Heart right ventricle (tissue), 16 donors: ENCODE data around the gene PCBP3. TPM values are rescaled to one million over a fixed set of nuclear protein-coding genes. Genes with fewer than 3 reads are reported as not detected.
A peak's percentile ranks its signal among the peaks of the same experiment; 100 is the strongest.
"Not testable (repeated sequence)": the region's sequence is repeated elsewhere in the genome, so short reads cannot be mapped to it uniquely, and the experiment has no call there.

ENCODE experiments used
- ATAC-seq, 8 donors: fragments of 200-7000 bp; cut with Tn5 transposase; one replicate each; pipeline ENCODE4 v1.9.1; 2020; ENCODE audit warnings: mild to moderate bottlenecking in 8 of 8, moderate library complexity in 8 of 8, moderate number of reproducible peaks in 1 of 8
- DNase-seq, 2 donors: peaks; one replicate each; pipeline ENCODE4 v3.0.0-alpha.2; 2020
- H3K27ac ChIP-seq, 10 donors: fragments of 200-600 bp; sonication (generic) in 2 of 10; one replicate each; pipeline versions ENCODE4 v1.5.0 to v1.8.0; 2020 to 2022; ENCODE audit warnings: mild to moderate bottlenecking in 3 of 10
- H3K27me3 ChIP-seq, 7 donors: fragments of 200-600 bp; one replicate each; pipeline ENCODE4 v1.8.0; 2021 to 2022; ENCODE audit warnings: mild to moderate bottlenecking in 2 of 7
- H3K36me3 ChIP-seq, 9 donors: fragments of 200-600 bp; sonication (generic) in 1 of 9; one replicate each; pipeline versions ENCODE4 v1.5.0 to v1.8.0; 2020 to 2022; ENCODE audit warnings: mild to moderate bottlenecking in 2 of 9
- H3K4me1 ChIP-seq, 9 donors: fragments of 200-600 bp; sonication (generic) in 1 of 9; one replicate each; pipeline versions ENCODE4 v1.5.0 to v1.8.0; 2020 to 2022; ENCODE audit warnings: mild to moderate bottlenecking in 4 of 9
- H3K4me3 ChIP-seq, 10 donors: fragments of 200-600 bp; sonication (generic) in 2 of 10; one replicate each; pipeline versions ENCODE4 v1.5.0 to v1.8.0; 2020 to 2022; ENCODE audit warnings: mild to moderate bottlenecking in 7 of 10, moderate library complexity in 2 of 10
- H3K9me3 ChIP-seq, 11 donors: fragments of 200-600 bp in 10 of 11; sonication (generic) in 2 of 11; one replicate each; pipeline versions ENCODE4 v1.5.0 to v1.8.0; 2013 to 2022; ENCODE audit warnings: mild to moderate bottlenecking in 2 of 11, control low read depth in 1 of 11, moderate library complexity in 1 of 11
- WGBS, 2 donors: extraction: QIAGEN DNeasy Blood & Tissue Kit; methylation state at CpG; one replicate each; pipeline ENCODE4 v1.1.7; 2013; ENCODE audit warnings: inconsistent platforms in 1 of 2; 5-methylcytosine and 5-hydroxymethylcytosine counted together
- intact Hi-C, 10 donors: fragments of 100-400 bp; cut with DNase I; formaldehyde crosslinking; loops; one replicate each; pipeline versions ENCODE4 v1.11.1 to v1.14.2; 2022
- polyA plus RNA-seq, 2 donors: library from polyadenylated mRNA; stranded (reverse); fragments of 200-250 nt; gene quantifications; one replicate each; pipeline ENCODE4 v1.2.3, GENCODE V29; 2013
- total RNA-seq, 10 donors: library from RNA; stranded (reverse); fragmentation: NEBNext Ultra II Directional in 3 of 10; extraction: Animal tissue kit (Norgen Biotek cat#: 25700) in 3 of 10; gene quantifications; one replicate each; pipeline versions ENCODE4 v1.2.1 to v1.2.4, GENCODE V29; 2021 to 2023
- TF ChIP-seq, protein P1 (sequence below), 9 donors: fragments of 200-600 bp; sonication (generic) in 2 of 9; IDR thresholded peaks; one replicate each; pipeline versions ENCODE4 v1.5.0 to v1.8.0; 2021 to 2022; ENCODE audit warnings: antibody characterized with exemption in 9 of 9, mild to moderate bottlenecking in 5 of 9, moderate library complexity in 1 of 9
- donor health status: Arrhythmogenic right ventricular cardiomyopathy.
- donor health status: ischemic (EF 13 %, LVEDD 7.1; RV severe dilation, severe dysfunction).
- donor health status: healthy with polysubstance abuse.
- donor health status: DM: no; HTN: yes; CAD: no.
- donor health status: DM: no; HTN: no; CAD: no.
- donor health status: ischemic (EF 25% LVEDD 6.9; RV normal size, moderate dysfunction).
- donor health status: ischemic (EF 25% LVEDD 5.7; RV mildly dilated, moderate dysfunction).
- donor health status: healthy.
- donor health status: DM: yes; HTN: yes; CAD: no.
- donor health status: Ischemic cardiomyopathy.
- donor health status: ischemic (EF 35%, LVEDD 5.7; RV mildly dilated, moderate dysfunction).
- donor health status: nonischemic (EF 11% LVEDD 7.7; RV severe dilation, severe dysfunction).
- donor health status: DM: yes; HTN: yes; CAD: no.
- donor health status: PGD.
- donor health status: ischemic (EF 29% LVEDD 5.4; RV normal size, mild dysfunction).
- donor health status: nonischemic (EF 23%, LVEDD 6.1; RV moderate dilation, normal function).

Gene PCBP3
- total and polyA plus RNA-seq, 12 donors, result 0.25 to 11.3 (median 1.2) TPM

- 62 to 68% methylated on average over 25 of the region's 25 CpGs for WGBS, 2 donors
- Histone ChIP-seq H3K27me3 (peaks cover 0 to 71% (median 56%) of the 10 kb centered on the region in 7 donors), H3K27ac (no peak overlapping the region), H3K4me3 (no peak overlapping the region), H3K9me3 (no peaks in the 10 kb centered on the region), H3K36me3 (no peaks in the 10 kb centered on the region), H3K4me1 (no peaks in the 10 kb centered on the region)
- TF ChIP-seq, protein P1, sequence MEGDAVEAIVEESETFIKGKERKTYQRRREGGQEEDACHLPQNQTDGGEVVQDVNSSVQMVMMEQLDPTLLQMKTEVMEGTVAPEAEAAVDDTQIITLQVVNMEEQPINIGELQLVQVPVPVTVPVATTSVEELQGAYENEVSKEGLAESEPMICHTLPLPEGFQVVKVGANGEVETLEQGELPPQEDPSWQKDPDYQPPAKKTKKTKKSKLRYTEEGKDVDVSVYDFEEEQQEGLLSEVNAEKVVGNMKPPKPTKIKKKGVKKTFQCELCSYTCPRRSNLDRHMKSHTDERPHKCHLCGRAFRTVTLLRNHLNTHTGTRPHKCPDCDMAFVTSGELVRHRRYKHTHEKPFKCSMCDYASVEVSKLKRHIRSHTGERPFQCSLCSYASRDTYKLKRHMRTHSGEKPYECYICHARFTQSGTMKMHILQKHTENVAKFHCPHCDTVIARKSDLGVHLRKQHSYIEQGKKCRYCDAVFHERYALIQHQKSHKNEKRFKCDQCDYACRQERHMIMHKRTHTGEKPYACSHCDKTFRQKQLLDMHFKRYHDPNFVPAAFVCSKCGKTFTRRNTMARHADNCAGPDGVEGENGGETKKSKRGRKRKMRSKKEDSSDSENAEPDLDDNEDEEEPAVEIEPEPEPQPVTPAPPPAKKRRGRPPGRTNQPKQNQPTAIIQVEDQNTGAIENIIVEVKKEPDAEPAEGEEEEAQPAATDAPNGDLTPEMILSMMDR (IDR thresholded peaks at IDR 0.05), result no peak
- ATAC-seq (peak in 1 of 8 donors; percentile 56), DNase-seq (no peak)
- intact Hi-C loops, result no loop called here
These were observed 31.4 kb upstream of the PCBP3 start for GRCh38 chr21:45611939-45612664.

- intact Hi-C loops, H3K4me1 ChIP-seq, H3K36me3 ChIP-seq, H3K4me3 ChIP-seq, H3K27ac ChIP-seq, DNase-seq, H3K9me3 ChIP-seq, ATAC-seq: not testable (repeated sequence)
- WGBS, 2 donors, result 91 to 94% methylated on average over 5 of the region's 7 CpGs
- H3K27me3 ChIP-seq, result peaks cover 0 to 74% (median 58%) of the 10 kb centered on the region in 7 donors
These were observed 30.9 kb upstream of the PCBP3 start for GRCh38 chr21:45612665-45613019.

GRCh38 chr21:45613396-45613795, 30.1 kb upstream of the PCBP3 start:
- Histone ChIP-seq H3K27me3 (peaks cover 0 to 79% (median 62%) of the 10 kb centered on the region in 7 donors), H3K36me3 (no peaks in the 10 kb centered on the region), H3K9me3 (no peaks in the 10 kb centered on the region), H3K4me3 (no peak overlapping the region), H3K27ac (no peak overlapping the region), H3K4me1 (peaks cover 0 to 11% (median 0%) of the 10 kb centered on the region in 9 donors)
- ATAC-seq, result no peak
- TF ChIP-seq, protein P1 (IDR thresholded peaks at IDR 0.05), result no peak
- 81 to 91% methylated on average over 6 of the region's 6 CpGs for WGBS, 2 donors
- DNase-seq, result no peak
- intact Hi-C loops, result no loop called here

DNA sequence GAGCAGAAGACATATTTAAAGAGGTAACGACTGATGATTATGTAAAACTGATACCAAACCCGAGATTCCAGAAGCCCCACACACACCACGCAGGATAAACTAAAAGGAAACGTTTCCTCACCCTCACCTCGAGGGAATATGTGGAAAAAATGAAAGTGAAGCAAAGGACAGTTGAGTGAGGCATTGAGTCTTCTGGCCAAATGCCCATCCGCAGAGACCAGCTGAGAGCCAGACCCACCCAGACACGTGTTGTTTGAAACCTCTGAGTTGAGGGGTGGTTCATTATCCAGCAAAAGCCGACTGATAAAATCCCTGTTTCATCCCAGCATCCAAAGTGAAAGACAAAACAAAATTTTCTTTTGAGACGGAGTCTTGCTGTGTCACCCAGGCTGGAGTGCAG, 29.6 kb upstream of the PCBP3 start:
- TF ChIP-seq, protein P1 (IDR thresholded peaks at IDR 0.05), result no peak
- Histone ChIP-seq H3K27me3 (peaks cover 0 to 80% (median 64%) of the 10 kb centered on the region in 7 donors), H3K4me3 (no peak overlapping the region), H3K36me3 (no peaks in the 10 kb centered on the region), H3K27ac (no peak overlapping the region), H3K4me1 (peaks cover 0 to 14% (median 0%) of the 10 kb centered on the region in 9 donors), H3K9me3 (peaks cover 0 to 1% (median 0%) of the 10 kb centered on the region in 11 donors)
- intact Hi-C loops, result no loop called here
- WGBS, 2 donors, result 46 to 55% methylated on average over 9 of the region's 9 CpGs
- DNase-seq (no peak), ATAC-seq (no peak)

DNA sequence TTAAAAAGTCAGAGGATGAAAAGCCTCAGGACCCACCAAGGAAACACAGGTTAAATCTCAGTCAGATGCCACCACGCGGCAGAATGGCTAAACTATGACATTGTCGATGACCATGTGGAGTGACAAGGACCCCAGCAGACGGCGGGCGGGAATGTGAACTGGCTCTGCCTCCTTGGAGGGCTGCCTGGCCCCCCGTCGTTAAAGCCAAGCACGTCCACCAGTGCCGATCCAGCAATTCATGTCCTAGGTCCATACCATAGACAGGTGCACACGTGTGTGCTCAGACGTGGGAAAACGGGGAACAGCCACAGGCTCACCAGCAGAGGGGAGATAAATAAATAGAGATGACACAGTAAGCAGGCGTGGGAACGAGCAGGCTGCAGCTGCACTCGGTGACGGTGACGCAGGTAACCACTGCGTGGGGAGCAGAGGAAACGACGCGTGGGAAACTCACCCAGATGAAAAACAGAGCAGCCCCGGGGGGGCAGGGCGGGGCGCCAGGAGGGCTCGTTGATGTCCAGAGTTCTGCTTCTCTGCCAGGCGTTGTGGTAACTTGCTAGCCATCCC, 28.3 kb upstream of the PCBP3 start:
- Histone ChIP-seq H3K9me3 (peaks cover 0 to 7% (median 0%) of the 10 kb centered on the region in 11 donors), H3K4me3 (peak overlapping the region in 1 of 10 donors; percentile 16), H3K27ac (no peak overlapping the region), H3K4me1 (peaks cover 0 to 14% (median 0%) of the 10 kb centered on the region in 9 donors), H3K27me3 (peaks cover 0 to 84% (median 68%) of the 10 kb centered on the region in 7 donors), H3K36me3 (no peaks in the 10 kb centered on the region)
- intact Hi-C loops, result no loop called here
- DNase-seq (no peak), ATAC-seq (no peak)
- TF ChIP-seq, protein P1 (IDR thresholded peaks at IDR 0.05), result no peak
- 57 to 58% methylated on average over 27 of the region's 27 CpGs for WGBS, 2 donors
